Measurements from ENCODE around the gene AKNAD1. TPM values are rescaled to one million over a fixed set of nuclear protein-coding genes. Genes with fewer than 3 reads are reported as not detected.

The AKNAD1 gene
- total and polyA plus RNA-seq, 2 of the 8 experiments (the other 6 are each of a cell fraction or from before 2014, with no cell fraction given), result not detected

GRCh38 chr1:108816049-108816893 lies 40.6 kb downstream of the AKNAD1 start (continued):
- no peak for TF ChIP-seq FOSL1 (IDR thresholded peaks at IDR 0.05; ENCODE audit: insufficient read depth, low read depth, low read length)
- no peak for TF ChIP-seq KDM5A (IDR thresholded peaks at IDR 0.05; ENCODE audit: low read length)
- TF ChIP-seq ATF3 (IDR thresholded peaks at IDR 0.05; ENCODE audit: insufficient read depth, low read depth, low read length), result 0 out of 2 replicates have a peak, but pooled peaks have one; percentile 44
- TF ChIP-seq TCF12 (IDR thresholded peaks at IDR 0.05; ENCODE audit: low read depth, low read length), result no peak
- no peak for TF ChIP-seq RFX5 (IDR thresholded peaks at IDR 0.05; ENCODE audit: borderline replicate concordance, low read depth, low read length)
- TF ChIP-seq CREB1 (IDR thresholded peaks at IDR 0.05), result no peak
- no peak for TF ChIP-seq KDM1A (IDR thresholded peaks at IDR 0.05; ENCODE audit: borderline replicate concordance, low read length)
- TF ChIP-seq TEAD4 (IDR thresholded peaks at IDR 0.05; ENCODE audit: low read depth, low read length), result no peak
- TF ChIP-seq RAD21 (IDR thresholded peaks at IDR 0.05 in 1 of 2, conservative IDR thresholded peaks at IDR 0.05 in 1 of 2; ENCODE audit: low read depth in 2 of 2, low read length in 2 of 2), result no peak
- TF ChIP-seq SP1 (IDR thresholded peaks at IDR 0.05; ENCODE audit: low read depth, low read length), result no peak
- no peak for TF ChIP-seq CEBPB (IDR thresholded peaks at IDR 0.05; ENCODE audit: low read depth, low read length)
- no peak for TF ChIP-seq SUZ12 (IDR thresholded peaks at IDR 0.05; ENCODE audit: low read length)
- no peak for TF ChIP-seq SIX5 (IDR thresholded peaks at IDR 0.05; ENCODE audit: low read depth, low read length)
- peak; percentile 88 for TF ChIP-seq YY1 (IDR thresholded peaks at IDR 0.05; ENCODE audit: low read depth, low read length)
- 0 out of 3 replicates have a peak, but pooled peaks of 1 of the 2 experiments have one; percentile 38 for TF ChIP-seq POLR2A (IDR thresholded peaks at IDR 0.05; ENCODE audit: control extremely low read depth in 1 of 2, low read depth in 2 of 2, low read length in 2 of 2)
- no peak for TF ChIP-seq POU5F1 (IDR thresholded peaks at IDR 0.05; ENCODE audit: low read depth, low read length)
- TF ChIP-seq BACH1 (IDR thresholded peaks at IDR 0.05; ENCODE audit: low read length), result no peak
- TF ChIP-seq BCL11A (IDR thresholded peaks at IDR 0.05; ENCODE audit: low read depth in 2 of 2, low read length in 2 of 2), result no peak
